ENCODE data around the gene DNAH8.
"Not testable (repeated sequence)": the region's sequence is repeated elsewhere in the genome, so short reads cannot be mapped to it uniquely, and the experiment has no call there.

The DNAH8 gene

GRCh38 chr6:38697846-38698245 lies 17.3 kb upstream of the DNAH8 start:
- in situ Hi-C loops (cut with MboI; ENCODE audit: low sequenced_read_pairs): no loop called here

DNA sequence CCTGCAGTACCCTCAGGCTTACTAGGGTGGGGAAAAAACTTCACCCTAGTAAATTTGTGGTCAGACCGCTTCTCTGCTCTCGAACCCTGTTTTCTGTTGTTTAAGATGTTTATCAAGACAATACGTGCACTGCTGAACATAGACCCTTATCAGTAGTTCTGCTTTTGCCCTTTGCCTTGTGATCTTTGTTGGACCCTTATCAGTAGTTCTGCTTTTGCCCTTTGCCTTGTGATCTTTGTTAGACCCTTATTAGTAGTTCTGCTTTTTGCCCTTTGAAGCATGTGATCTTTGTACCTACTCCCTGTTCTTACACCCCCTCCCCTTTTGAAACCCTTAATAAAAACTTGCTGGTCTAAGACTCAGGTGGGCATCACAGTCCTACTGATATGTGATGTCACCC lies 15.4 kb upstream of the DNAH8 start:
- in situ Hi-C loops (cut with MboI; ENCODE audit: low sequenced_read_pairs): not testable (repeated sequence)

DNA sequence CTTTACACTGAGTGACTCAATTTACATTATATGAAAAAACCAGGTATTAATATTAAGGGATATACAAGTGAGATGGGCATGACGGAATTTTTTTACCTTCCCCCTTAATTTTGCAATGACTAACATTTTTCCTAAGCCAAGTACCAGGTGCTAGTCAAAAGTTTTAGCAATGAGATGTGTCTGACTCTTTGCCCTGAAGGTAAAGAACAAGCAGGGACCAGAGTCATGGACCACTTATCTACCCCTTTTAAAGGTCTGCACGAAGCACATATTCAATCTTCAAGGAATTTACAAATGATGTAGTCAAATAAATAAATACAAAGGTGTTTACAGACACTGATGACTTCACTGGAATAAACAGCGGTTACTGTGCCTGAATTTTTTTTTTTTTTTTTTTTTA lies 13.6 kb upstream of the DNAH8 start:
- in situ Hi-C loops (cut with MboI; ENCODE audit: low sequenced_read_pairs): no loop called here

- in situ Hi-C loops (cut with MboI; ENCODE audit: low sequenced_read_pairs): no loop called here
Observed at GRCh38 chr6:38702558-38703397, 12.3 kb upstream of the DNAH8 start, which contains the start of gene GLO1. GLO1 (minus strand) TSS chr6:38703145; CDS start chr6:38703054, 91 bp downstream.

- in situ Hi-C loops (cut with MboI; ENCODE audit: low sequenced_read_pairs): no loop called here
Observed at GRCh38 chr6:38703949-38704590, 11.0 kb upstream of the DNAH8 start.

DNA sequence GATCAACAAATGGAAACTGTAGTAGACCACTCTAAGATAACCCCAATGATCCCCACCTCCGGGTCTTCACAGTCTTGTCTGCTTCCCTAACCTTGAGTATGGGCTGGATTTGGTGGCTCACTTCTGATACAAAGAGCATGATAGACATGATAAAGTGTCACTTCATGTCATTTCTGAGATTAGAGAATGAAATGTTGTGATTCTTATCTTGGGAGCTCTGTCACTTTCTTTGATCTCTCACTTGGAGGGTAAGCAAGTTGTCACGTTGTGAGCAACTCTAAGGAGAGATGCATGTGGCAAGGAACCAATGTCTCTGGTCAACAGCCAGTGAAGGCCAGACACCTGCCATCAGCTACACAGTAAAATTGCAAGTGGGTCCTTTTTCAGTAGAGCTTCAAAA lies 9.2 kb upstream of the DNAH8 start:
- in situ Hi-C loops (cut with MboI; ENCODE audit: low sequenced_read_pairs): no loop called here

DNA sequence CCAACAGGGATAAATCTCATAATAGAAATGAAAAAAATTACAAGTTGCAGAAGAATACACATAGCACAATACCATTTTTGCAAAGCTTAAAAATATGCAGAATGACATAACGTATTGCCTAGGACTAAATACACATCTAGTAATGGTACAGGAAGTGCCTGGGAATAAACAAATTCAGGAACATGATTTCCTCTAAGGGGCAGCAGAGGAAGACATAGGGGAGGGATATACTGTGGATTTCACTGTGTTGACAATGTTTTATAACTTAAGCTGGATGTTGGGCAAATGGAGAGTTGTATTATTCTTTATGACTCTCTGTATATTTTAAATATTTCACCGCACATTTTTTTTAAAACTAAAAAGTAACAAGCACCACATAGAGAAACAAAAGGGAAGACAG lies 6.6 kb upstream of the DNAH8 start:
- in situ Hi-C loops (cut with MboI; ENCODE audit: low sequenced_read_pairs): no loop called here

DNA sequence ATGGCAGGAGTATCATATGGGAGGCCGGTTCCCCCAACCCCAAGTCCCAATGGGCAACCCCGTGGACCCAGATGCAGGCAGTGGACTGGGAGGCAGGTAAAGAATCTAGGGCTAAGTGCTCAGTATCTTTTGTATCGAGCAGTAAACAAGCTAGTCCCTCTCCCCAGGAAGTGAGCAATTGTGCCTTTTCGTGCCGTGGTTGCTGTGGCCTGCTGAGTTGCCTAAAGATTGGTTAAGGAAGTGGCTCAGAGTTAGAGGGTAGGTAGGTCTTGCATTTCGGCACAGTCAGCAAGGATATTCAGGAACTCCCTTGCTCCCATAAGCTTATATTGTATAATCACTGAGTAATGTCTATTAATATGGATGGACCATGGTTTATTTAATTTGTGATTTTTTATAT lies 1.3 kb upstream of the DNAH8 start:
- in situ Hi-C loops (cut with MboI; ENCODE audit: low sequenced_read_pairs): no loop called here

- in situ Hi-C loops (cut with MboI; ENCODE audit: low sequenced_read_pairs): no loop called here
Observed at GRCh38 chr6:38714239-38715015, 684 bp upstream of the DNAH8 start.

- in situ Hi-C loops (cut with MboI; ENCODE audit: low sequenced_read_pairs): no loop called here
Observed at GRCh38 chr6:38716825-38717224, 1.7 kb downstream of the DNAH8 start.

DNA sequence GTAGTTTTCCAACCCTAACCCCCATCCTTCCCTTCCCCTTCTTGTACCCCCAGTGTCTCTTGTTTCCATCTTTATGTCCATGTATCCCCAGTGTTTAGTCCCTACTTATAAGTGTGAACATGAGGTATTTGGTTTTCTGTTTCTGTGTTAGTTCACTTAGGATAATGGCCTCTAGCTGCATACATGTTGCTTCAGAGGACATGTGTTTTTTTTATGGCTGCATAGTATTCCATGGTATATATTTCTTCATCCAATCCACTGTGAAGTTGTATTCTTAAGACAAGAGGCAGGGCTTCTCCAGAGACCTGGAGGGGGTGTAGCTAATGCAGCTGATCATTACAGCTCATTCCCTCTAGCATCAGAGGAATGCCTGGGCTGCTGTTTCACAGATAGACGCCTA lies 4.2 kb downstream of the DNAH8 start:
- in situ Hi-C loops (cut with MboI; ENCODE audit: low sequenced_read_pairs): no loop called here

DNA sequence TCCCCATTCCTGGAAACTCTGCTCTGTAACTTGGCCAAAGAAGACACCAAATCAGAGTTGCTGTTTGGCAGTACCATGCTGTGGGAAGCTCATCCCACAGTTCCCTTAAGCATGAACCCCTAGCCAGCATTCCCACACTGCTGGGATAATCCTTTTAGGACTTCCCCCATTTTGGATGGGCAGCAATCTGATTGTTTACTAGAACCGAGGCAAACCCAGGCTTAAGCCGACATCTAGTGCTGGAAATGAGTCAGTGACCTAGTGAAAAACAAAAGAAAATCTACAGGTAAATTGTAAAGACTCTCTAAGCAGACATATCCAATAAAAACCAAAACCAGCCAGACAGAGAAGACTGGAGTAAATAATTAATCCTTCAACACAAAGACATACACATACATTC lies 5.2 kb downstream of the DNAH8 start:
- in situ Hi-C loops (cut with MboI; ENCODE audit: low sequenced_read_pairs): no loop called here

- in situ Hi-C loops (cut with MboI; ENCODE audit: low sequenced_read_pairs): no loop called here
Observed at GRCh38 chr6:38722038-38722437, 6.9 kb downstream of the DNAH8 start.

DNA sequence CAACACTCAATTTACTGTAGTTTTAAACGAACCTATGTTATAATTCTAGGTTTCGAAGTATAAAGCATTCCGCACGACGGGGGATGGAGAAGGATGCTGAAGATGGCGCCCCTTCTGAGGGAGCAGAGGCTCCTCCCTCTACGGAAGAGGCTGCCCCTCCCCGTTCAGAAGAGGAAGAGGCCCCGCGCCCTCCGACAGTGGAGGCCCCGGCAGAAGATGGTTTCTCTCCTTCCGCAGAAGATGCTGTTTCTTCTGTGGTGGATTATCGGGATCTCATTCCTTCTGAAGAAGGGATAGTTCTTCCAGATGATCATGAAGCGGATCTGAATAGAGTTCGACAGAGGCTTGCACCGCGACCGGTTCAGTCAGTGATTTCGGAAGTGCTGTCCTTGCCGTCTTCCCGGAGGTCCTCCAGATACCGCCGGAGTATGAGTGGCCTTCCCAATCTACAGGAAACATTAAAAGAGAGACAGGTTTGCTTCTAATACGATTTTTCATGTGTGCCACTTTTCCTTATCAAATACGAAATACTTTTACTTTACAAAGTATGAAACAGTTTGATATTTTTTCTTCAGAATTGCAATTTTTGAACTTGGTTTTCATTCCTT lies 7.7 kb downstream of the DNAH8 start:
- in situ Hi-C loops (cut with MboI; ENCODE audit: low sequenced_read_pairs): no loop called here

DNA sequence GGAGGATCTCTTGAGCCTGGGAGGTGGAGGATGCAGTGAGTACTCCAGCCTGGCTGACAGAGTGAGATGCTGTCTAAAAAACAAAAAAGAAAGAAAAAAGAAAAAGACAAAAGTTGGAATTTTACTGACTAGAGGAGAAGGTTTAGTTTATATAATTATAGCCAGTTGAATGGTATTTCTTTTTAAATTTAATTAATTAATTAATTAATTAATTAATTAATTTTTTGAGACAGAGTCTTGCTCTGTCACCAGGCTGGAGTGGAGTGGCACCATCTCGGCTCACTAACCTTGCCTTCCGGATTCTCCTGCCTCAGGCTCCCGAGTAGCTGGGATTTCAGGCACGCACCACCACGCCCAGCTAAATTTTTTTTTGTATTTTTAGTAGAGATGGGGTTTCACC lies 8.7 kb downstream of the DNAH8 start:
- in situ Hi-C loops (cut with MboI; ENCODE audit: low sequenced_read_pairs): no loop called here

GRCh38 chr6:38724343-38724742 lies 9.2 kb downstream of the DNAH8 start:
- in situ Hi-C loops (cut with MboI; ENCODE audit: low sequenced_read_pairs): no loop called here

DNA sequence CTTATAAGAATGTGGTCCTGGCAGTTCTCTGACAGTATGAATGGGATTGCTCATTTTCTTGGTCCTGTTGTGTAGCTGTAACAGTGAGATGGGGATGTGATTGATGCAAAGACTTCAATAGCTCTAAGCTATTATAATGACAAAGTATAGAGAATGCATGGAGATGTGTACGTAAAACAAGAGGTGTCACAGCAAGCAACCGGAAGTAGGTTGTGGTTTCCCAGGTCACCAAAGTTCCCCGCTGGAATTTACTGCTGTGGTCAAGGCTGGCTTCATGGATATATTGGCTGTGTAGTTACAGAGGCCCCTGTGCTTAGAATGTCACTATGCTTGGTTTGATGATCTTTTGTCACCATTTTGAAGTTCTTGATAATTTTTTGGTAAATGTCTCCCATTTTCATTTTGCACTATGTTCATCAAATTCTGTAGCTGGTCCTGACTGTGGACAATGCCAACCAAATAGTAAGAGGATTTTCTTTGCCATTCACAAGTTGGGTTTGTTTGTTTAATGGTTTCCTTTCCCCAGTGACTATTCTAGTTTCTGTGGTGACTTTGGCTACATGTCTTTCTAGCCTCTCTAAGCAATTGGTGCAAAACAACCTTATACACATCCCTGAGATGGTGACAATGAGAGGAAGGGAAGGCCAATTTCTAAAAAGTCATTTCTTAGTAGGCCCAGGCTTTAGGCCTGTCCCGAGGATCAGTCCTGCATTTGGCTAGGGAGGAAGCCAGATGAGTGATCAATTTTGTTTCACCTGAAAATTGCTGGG lies 10.5 kb downstream of the DNAH8 start:
- in situ Hi-C loops (cut with MboI; ENCODE audit: low sequenced_read_pairs): no loop called here

DNA sequence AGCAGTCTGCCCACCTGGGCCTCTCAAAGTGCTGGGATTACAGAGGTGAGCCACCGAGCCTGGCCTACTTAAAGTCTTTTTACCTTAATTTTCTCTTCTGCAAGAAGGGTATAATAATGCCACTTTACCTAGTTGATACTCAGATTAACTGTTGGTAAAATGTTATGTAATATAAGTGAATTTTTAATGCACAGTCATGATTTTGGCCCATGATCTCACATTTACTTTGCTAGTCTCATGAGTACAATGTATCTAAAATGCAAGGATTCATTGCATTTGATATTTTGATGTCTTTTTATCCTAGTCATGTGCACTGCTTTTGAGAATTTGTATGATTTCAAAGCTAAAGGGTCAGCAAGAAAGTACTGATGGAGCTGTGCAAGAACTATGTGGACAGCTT lies 13.1 kb downstream of the DNAH8 start:
- in situ Hi-C loops (cut with MboI; ENCODE audit: low sequenced_read_pairs): no loop called here

DNA sequence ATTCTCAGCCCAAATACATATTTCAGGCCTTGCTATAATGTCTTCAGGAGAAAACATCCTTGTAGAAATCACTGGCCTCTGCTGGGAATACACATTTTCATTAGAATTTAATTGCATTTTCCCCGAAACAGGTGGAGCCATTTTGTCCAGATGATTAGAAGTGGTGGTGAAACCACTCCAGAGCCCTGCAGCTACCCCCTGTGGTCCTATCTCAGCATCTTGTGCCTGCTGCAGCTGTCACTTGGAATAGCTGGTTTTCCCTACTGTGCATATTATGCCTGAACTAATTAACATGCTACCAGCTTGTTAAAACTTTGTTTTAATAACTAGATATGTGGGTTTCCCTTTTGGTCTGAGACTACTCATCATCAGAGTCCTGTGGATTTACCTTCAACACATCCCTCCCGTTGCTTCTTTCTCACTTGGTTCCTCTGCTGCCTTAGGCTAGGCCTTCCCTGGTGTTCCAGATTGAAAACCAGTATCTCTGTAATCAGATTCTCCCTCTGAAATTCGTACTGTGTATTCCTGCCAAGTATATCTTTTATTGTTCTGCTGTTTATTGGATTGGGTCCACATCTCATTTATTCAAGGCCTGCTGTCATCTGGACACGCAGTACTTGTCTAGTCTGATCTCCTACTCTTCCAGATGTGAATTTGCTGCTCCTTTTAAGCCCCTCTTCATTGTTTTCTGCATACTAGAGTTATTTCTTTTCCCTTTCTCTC lies 15.2 kb downstream of the DNAH8 start:
- in situ Hi-C loops (cut with MboI; ENCODE audit: low sequenced_read_pairs): no loop called here

- in situ Hi-C loops (cut with MboI; ENCODE audit: low sequenced_read_pairs): no loop called here
Observed at GRCh38 chr6:38736951-38737350, 21.8 kb downstream of the DNAH8 start.
